Testis (tissue), 2 donors: ENCODE data around the gene C19orf67.

ENCODE experiments used
- POLR2A ChIP-seq: fragments of 450-650 bp; IDR thresholded peaks from one replicate; pipeline ENCODE4 v1.6.1; 2017; ENCODE audit warnings: antibody characterized with exemption, mild to moderate bottlenecking, moderate library complexity
- TF ChIP-seq, protein P1 (sequence below), 3 experiments: fragments of 450-650 bp in 2 of 3; fragments of 200-600 bp in 1 of 3; sonication (generic) in 1 of 3; IDR thresholded peaks; one replicate each; pipeline ENCODE4 v1.5.1; 2016 to 2019; ENCODE audit warnings: antibody characterized with exemption in 3 of 3, mild to moderate bottlenecking in 2 of 3, moderate library complexity in 1 of 3

DNA sequence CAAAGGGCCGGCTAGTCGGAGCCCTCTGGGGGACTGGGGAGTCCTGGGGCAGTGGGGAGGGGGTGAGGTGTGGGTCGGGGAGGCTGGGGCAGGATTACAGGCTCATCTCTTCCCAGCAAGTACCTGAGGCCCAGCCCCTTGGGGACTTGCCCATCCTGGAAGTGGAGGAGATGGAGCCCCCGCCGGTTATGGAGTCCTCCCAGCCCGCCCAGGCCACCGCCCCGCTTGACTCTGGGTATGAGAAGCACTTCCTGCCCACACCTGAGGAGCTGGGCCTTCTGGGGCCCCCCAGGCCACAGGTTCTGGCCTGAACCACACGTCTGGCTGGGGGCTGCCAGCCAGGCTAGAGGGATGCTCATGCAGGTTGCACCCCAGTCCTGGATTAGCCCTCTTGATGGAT lies 33.6 kb downstream of the C19orf67 start:
- TF ChIP-seq, protein P1, sequence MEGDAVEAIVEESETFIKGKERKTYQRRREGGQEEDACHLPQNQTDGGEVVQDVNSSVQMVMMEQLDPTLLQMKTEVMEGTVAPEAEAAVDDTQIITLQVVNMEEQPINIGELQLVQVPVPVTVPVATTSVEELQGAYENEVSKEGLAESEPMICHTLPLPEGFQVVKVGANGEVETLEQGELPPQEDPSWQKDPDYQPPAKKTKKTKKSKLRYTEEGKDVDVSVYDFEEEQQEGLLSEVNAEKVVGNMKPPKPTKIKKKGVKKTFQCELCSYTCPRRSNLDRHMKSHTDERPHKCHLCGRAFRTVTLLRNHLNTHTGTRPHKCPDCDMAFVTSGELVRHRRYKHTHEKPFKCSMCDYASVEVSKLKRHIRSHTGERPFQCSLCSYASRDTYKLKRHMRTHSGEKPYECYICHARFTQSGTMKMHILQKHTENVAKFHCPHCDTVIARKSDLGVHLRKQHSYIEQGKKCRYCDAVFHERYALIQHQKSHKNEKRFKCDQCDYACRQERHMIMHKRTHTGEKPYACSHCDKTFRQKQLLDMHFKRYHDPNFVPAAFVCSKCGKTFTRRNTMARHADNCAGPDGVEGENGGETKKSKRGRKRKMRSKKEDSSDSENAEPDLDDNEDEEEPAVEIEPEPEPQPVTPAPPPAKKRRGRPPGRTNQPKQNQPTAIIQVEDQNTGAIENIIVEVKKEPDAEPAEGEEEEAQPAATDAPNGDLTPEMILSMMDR (IDR thresholded peaks at IDR 0.05) = no peak
- no peak for TF ChIP-seq POLR2A
